ENCODE measurements around the gene LILRB1.

LILRB1 gene

DNA sequence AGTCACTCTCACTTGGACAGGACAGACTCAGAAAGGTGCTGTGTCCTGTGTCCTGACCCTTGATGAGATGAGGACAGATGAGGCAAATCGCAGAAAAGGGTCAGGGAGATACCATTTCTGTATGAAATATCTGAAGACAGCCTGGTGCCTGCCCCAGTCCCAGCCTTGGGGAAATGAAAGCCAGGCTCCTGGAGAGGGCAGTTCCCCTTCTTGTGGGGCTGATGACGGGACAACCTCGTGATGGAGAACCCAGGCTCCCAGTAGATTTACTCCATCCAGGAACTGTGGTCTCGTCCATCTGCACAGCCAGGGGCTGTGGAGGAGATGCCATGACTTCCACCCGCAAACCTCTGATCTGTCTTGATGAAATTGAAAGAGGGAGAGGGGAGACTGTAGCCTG, 13.8 kb downstream of the LILRB1 start:
- Mint-ChIP-seq H3K9me3 (no peaks in the 10 kb centered on the region), H3K4me3 (no peak overlapping the region), H3K36me3 (no peaks in the 10 kb centered on the region), H3K4me1 (no peaks in the 10 kb centered on the region), H3K27ac (no peak overlapping the region), H3K27me3 (peaks cover 9% of the 10 kb centered on the region)

GRCh38 chr19:54646331-54646841, 16.1 kb downstream of the LILRB1 start:
- no peaks in the 10 kb centered on the region for H3K36me3 Mint-ChIP-seq
- no peak overlapping the region for H3K4me3 Mint-ChIP-seq
- no peaks in the 10 kb centered on the region for H3K9me3 Mint-ChIP-seq
- H3K27ac Mint-ChIP-seq: no peak overlapping the region
- H3K4me1 Mint-ChIP-seq: no peaks in the 10 kb centered on the region
- H3K27me3 Mint-ChIP-seq: peaks cover 9% of the 10 kb centered on the region

- no peaks in the 10 kb centered on the region for H3K4me1 Mint-ChIP-seq
- no peaks in the 10 kb centered on the region for H3K9me3 Mint-ChIP-seq
- H3K4me3 Mint-ChIP-seq: no peak overlapping the region
- H3K36me3 Mint-ChIP-seq: no peaks in the 10 kb centered on the region
- H3K27me3 Mint-ChIP-seq: peaks cover 9% of the 10 kb centered on the region
- no peak overlapping the region for H3K27ac Mint-ChIP-seq
Measured at GRCh38 chr19:54648129-54648528, 17.8 kb downstream of the LILRB1 start.

- no peak overlapping the region for H3K27ac Mint-ChIP-seq
- H3K36me3 Mint-ChIP-seq: no peaks in the 10 kb centered on the region
- H3K9me3 Mint-ChIP-seq: no peaks in the 10 kb centered on the region
- no peak overlapping the region for H3K4me3 Mint-ChIP-seq
- H3K4me1 Mint-ChIP-seq: no peaks in the 10 kb centered on the region
- peaks cover 9% of the 10 kb centered on the region for H3K27me3 Mint-ChIP-seq
Measured at GRCh38 chr19:54650108-54650655, 19.9 kb downstream of the LILRB1 start.

GRCh38 chr19:54653181-54653809, 23.0 kb downstream of the LILRB1 start:
- Mint-ChIP-seq H3K4me1 (no peaks in the 10 kb centered on the region), H3K27me3 (peaks cover 8% of the 10 kb centered on the region), H3K27ac (no peak overlapping the region), H3K9me3 (no peaks in the 10 kb centered on the region), H3K4me3 (no peak overlapping the region), H3K36me3 (no peaks in the 10 kb centered on the region)

DNA sequence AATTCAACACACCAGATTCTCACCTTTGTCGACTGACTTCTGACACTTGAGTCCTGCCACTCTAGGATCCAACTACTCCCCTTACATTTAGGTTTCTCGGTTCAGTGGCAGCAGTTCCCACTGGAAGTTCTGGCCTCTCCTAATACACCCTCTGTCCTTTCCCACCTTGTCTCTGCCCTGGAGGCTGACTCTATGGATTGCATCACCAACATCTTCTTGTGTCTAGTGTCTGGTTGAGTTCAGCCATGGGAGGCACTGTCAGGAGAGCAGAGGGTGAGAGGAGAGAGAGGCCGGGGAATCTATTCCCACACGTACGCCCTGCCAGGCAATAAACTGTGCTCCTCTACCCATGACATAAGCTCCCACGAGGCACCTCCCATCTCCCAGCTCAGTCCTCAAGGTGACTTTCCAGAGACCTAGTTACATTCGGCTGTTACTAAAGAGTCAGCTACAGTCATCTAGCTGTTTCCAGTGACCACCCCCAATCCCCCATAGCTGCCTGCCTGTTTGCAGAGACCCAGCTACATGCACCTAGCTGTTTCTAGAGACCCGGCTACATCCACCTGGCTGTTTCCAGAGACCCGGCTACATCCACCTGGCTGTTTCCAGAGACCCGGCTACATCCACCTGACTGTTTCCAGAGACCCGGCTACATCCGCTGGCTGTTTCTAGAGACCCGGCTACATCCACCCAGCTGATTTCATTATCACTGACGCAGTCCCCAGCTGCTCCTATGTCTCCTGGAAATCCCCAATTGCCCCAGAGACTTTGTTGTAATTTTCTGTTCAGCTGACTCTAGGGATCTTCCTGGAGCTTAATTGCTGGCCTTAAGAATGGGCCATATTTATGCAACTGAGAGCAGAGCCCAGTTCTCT, 24.4 kb downstream of the LILRB1 start:
- H3K4me1 Mint-ChIP-seq: no peaks in the 10 kb centered on the region
- no peak overlapping the region for H3K27ac Mint-ChIP-seq
- no peaks in the 10 kb centered on the region for H3K36me3 Mint-ChIP-seq
- H3K9me3 Mint-ChIP-seq: no peaks in the 10 kb centered on the region
- H3K27me3 Mint-ChIP-seq: peaks cover 15% of the 10 kb centered on the region
- H3K4me3 Mint-ChIP-seq: no peak overlapping the region

- no peaks in the 10 kb centered on the region for H3K9me3 Mint-ChIP-seq
- no peak overlapping the region for H3K4me3 Mint-ChIP-seq
- no peaks in the 10 kb centered on the region for H3K4me1 Mint-ChIP-seq
- H3K27ac Mint-ChIP-seq: no peak overlapping the region
- H3K36me3 Mint-ChIP-seq: no peaks in the 10 kb centered on the region
- peaks cover 19% of the 10 kb centered on the region for H3K27me3 Mint-ChIP-seq
Measured at GRCh38 chr19:54659300-54659699, 29.0 kb downstream of the LILRB1 start.

DNA sequence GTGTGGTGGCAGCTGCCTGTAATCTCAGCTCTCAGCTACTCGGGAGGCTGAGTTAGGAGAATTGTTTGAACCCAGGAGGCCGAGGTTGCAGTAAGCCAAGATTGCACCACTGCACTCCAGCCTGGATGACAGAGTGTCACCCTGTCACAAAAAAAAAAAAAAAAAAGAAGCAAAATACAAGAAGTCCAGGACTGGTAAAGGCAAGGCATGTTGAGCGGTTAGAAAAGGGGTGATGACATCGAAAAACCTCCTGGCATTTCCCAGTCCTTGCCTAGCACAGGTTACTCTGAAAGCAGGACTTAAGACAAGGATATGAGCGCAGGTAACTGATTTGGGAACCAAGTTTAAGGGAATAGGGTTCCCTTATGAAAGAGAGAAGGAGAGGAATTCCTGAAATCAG, 30.0 kb downstream of the LILRB1 start:
- Mint-ChIP-seq H3K4me3 (no peak overlapping the region), H3K36me3 (no peaks in the 10 kb centered on the region), H3K27ac (no peak overlapping the region), H3K9me3 (no peaks in the 10 kb centered on the region), H3K4me1 (no peaks in the 10 kb centered on the region), H3K27me3 (peaks cover 19% of the 10 kb centered on the region)

DNA sequence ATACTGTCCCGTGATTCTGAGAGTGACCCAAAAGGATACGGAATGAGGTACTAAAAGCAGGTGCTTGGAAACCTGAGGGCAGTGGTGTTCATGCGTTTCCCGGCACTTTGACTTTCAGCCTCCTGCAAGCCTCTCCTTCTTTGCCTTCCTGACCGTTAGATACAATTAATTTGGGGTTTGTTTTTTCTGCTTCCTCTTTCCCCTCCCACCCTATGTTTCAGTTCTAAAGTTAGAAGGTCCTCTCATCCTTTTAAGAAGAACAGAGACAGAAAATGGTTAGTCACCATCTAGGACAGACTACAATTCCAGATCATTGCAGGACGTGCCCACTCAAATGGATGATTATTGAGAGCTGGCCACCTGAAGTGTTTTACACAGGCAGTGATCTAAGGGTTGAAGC, 30.7 kb downstream of the LILRB1 start:
- Mint-ChIP-seq H3K27ac (no peak overlapping the region), H3K9me3 (no peaks in the 10 kb centered on the region), H3K4me1 (no peaks in the 10 kb centered on the region), H3K36me3 (no peaks in the 10 kb centered on the region), H3K4me3 (no peak overlapping the region), H3K27me3 (peaks cover 19% of the 10 kb centered on the region)

DNA sequence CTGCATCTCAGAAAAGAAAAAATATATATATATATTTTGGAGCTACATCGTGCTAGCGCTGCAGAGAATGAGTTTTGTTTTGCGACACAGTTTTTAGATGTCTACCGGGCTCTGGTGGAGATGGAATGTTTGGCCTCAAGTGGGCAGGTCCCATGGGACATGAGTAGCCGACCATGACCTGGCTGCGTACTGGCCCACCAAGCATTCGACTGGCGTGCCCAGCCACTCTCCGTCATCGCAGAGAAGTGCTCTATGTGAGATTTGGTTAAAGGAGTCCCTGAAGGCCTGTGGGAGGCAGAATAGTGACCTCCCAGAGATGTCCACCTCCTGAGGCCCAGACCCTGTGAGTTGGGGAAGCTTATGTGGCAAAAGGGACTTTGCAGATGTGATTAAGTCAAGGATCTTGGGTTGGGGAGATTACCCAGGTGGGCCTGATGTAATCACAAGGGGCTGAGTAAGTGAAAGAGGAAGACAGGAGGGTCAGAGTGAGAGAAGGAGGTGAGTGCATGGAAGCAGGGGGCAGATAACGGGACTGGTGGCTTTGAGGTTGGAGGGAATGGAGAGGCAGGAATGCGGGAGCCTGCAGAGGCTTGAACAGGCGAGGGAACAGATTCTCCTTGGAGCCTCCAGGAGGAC, 31.7 kb downstream of the LILRB1 start:
- H3K4me1 Mint-ChIP-seq: no peaks in the 10 kb centered on the region
- H3K4me3 Mint-ChIP-seq: no peak overlapping the region
- H3K9me3 Mint-ChIP-seq: no peaks in the 10 kb centered on the region
- H3K27me3 Mint-ChIP-seq: peaks cover 19% of the 10 kb centered on the region
- H3K27ac Mint-ChIP-seq: no peak overlapping the region
- no peaks in the 10 kb centered on the region for H3K36me3 Mint-ChIP-seq

GRCh38 chr19:54662730-54663129, 32.4 kb downstream of the LILRB1 start, which contains the start of gene LILRB4:
LILRB4 (plus strand) TSS chr19:54662985; CDS start chr19:54663034, 49 bp downstream.
- Mint-ChIP-seq H3K27ac (no peak within 1 kb of the TSS), H3K4me3 (no peak within 1 kb of the TSS), H3K9me3 (no peaks in the 10 kb centered on the region), H3K36me3 (no peaks in the 10 kb centered on the region), H3K27me3 (peaks cover 19% of the 10 kb centered on the region), H3K4me1 (no peaks in the 10 kb centered on the region)

DNA sequence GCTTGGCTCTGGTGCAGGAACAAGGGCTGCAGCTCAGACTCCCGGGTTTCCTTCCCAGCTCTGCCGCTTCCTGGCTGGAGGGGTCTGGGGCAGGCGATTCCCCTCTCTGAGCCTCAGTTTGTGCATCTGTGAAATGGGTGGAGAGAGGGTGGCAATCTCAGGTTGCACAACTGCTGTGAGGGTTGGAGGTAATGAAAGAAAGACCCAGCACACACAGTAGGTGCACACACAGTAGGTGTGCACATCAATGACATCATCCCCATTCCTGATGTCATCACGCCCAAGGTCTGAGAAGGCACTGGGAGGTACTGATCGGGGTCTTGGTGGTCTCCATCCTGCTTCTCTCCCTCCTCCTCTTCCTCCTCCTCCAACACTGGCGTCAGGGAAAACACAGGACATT, 35.2 kb downstream of the LILRB1 start:
- Mint-ChIP-seq H3K9me3 (peaks cover 7% of the 10 kb centered on the region), H3K4me3 (no peak overlapping the region), H3K4me1 (no peaks in the 10 kb centered on the region), H3K36me3 (no peaks in the 10 kb centered on the region), H3K27ac (no peak overlapping the region), H3K27me3 (peaks cover 7% of the 10 kb centered on the region)

GRCh38 chr19:54667217-54667616, 36.9 kb downstream of the LILRB1 start:
- Mint-ChIP-seq H3K4me1 (no peaks in the 10 kb centered on the region), H3K27ac (no peak overlapping the region), H3K4me3 (no peak overlapping the region), H3K27me3 (peaks cover 3% of the 10 kb centered on the region), H3K36me3 (no peaks in the 10 kb centered on the region), H3K9me3 (peaks cover 7% of the 10 kb centered on the region)

GRCh38 chr19:54668353-54668752, 38.1 kb downstream of the LILRB1 start:
- Mint-ChIP-seq H3K27ac (no peak overlapping the region), H3K9me3 (peaks cover 7% of the 10 kb centered on the region), H3K4me1 (no peaks in the 10 kb centered on the region), H3K36me3 (no peaks in the 10 kb centered on the region), H3K27me3 (peaks cover 4% of the 10 kb centered on the region), H3K4me3 (no peak overlapping the region)

DNA sequence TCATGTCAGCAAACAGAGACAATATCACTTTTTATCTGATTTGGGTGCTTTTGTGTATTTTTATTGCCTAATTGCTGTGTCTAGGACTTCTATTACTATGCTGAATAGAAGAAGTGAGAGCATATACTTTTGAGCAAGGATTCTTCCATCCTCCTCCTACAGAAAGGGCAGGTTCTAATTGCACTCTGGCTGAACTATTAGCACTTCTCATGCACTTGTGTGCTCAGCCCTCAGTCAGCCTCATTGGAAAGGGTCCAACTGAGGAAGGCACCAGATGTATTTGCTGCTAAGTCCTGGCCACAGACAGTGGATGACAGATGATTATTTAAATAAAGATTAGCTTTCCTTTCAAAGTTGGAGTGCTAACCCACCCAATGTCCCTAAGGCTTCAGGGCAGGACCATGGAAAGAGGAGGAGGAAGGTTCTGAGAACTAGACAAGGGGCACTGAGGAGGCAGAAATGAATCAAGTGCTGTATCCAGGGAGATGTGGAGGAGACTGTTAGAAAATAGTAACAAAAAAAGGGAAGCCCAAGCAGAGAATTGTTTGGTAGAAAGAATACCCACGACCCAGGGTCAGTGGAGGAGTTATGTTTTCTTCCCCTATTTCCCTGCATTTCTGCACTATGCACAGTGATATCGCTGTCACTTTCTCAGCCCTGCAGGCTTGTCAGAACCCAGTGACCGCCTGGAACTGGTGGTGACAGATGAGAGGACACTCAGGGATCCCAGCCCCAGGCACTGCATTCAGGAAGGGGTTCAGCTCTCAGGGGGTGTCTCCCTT, 40.5 kb downstream of the LILRB1 start:
- Mint-ChIP-seq H3K27ac (no peak overlapping the region), H3K9me3 (peaks cover 7% of the 10 kb centered on the region), H3K36me3 (no peaks in the 10 kb centered on the region), H3K4me1 (no peaks in the 10 kb centered on the region), H3K27me3 (peaks cover 2% of the 10 kb centered on the region), H3K4me3 (no peak overlapping the region)
